ENCODE measurements around the gene PKD1.

Gene PKD1

GRCh38 chr16:2045965-2046892 is 89.5 kb downstream of the PKD1 start:
- no peak for TF ChIP-seq JUND (IDR thresholded peaks at IDR 0.05; ENCODE audit: low read depth)
- in situ Hi-C loops (cut with HindIII; ENCODE audit: low pct_unique_long_range_greater_than_20kb, low sequenced_read_pairs) = no loop called here
- no peak for DNase-seq (ENCODE audit: low read depth in 1 of 2, low spot score in 1 of 2)

- no peak for TF ChIP-seq JUND (IDR thresholded peaks at IDR 0.05; ENCODE audit: low read depth)
- in situ Hi-C loops (cut with HindIII; ENCODE audit: low pct_unique_long_range_greater_than_20kb, low sequenced_read_pairs) = no loop called here
- DNase-seq (ENCODE audit: low read depth in 1 of 2, low spot score in 1 of 2) = no peak
Measured at GRCh38 chr16:2044541-2044940, 91.2 kb downstream of the PKD1 start.

- in situ Hi-C loops (cut with HindIII; ENCODE audit: low pct_unique_long_range_greater_than_20kb, low sequenced_read_pairs) = no loop called here
- no peak for DNase-seq (ENCODE audit: low read depth in 1 of 2, low spot score in 1 of 2)
- TF ChIP-seq JUND (IDR thresholded peaks at IDR 0.05; ENCODE audit: low read depth) = no peak
Measured at GRCh38 chr16:2043667-2044451, 91.8 kb downstream of the PKD1 start.

GRCh38 chr16:2042986-2043666 is 92.6 kb downstream of the PKD1 start:
- no peak for DNase-seq (ENCODE audit: low read depth in 1 of 2, low spot score in 1 of 2)
- TF ChIP-seq JUND (IDR thresholded peaks at IDR 0.05; ENCODE audit: low read depth) = no peak
- in situ Hi-C loops (cut with HindIII; ENCODE audit: low pct_unique_long_range_greater_than_20kb, low sequenced_read_pairs) = no loop called here

- in situ Hi-C loops (cut with HindIII; ENCODE audit: low pct_unique_long_range_greater_than_20kb, low sequenced_read_pairs) = no loop called here
- DNase-seq (ENCODE audit: low read depth in 1 of 2, low spot score in 1 of 2) = no peak
- TF ChIP-seq JUND (IDR thresholded peaks at IDR 0.05; ENCODE audit: low read depth) = no peak
Measured at GRCh38 chr16:2042171-2042985, 93.3 kb downstream of the PKD1 start.

GRCh38 chr16:2040787-2041522 is 94.7 kb downstream of the PKD1 start:
- TF ChIP-seq JUND (IDR thresholded peaks at IDR 0.05; ENCODE audit: low read depth) = no peak
- no peak for DNase-seq (ENCODE audit: low read depth in 1 of 2, low spot score in 1 of 2)
- in situ Hi-C loops (cut with HindIII; ENCODE audit: low pct_unique_long_range_greater_than_20kb, low sequenced_read_pairs) = no loop called here

GRCh38 chr16:2040041-2040786 is 95.5 kb downstream of the PKD1 start:
- DNase-seq (ENCODE audit: low read depth in 1 of 2, low spot score in 1 of 2) = no peak
- TF ChIP-seq JUND (IDR thresholded peaks at IDR 0.05; ENCODE audit: low read depth) = no peak
- in situ Hi-C loops (cut with HindIII; ENCODE audit: low pct_unique_long_range_greater_than_20kb, low sequenced_read_pairs) = no loop called here

GRCh38 chr16:2039274-2040031 is 96.2 kb downstream of the PKD1 start:
- in situ Hi-C loops (cut with HindIII; ENCODE audit: low pct_unique_long_range_greater_than_20kb, low sequenced_read_pairs) = no loop called here
- DNase-seq (ENCODE audit: low read depth in 1 of 2, low spot score in 1 of 2) = peak; percentile 68 to 95
- TF ChIP-seq JUND (IDR thresholded peaks at IDR 0.05; ENCODE audit: low read depth) = no peak

All from T47D (cell line).